CD4-positive, CD25-positive, alpha-beta regulatory T cell (primary cell): ENCODE data around the gene KCNE1. TPM values are rescaled to one million over a fixed set of nuclear protein-coding genes. Genes with fewer than 3 reads are reported as not detected.
"Not testable (repeated sequence)": the region's sequence is repeated elsewhere in the genome, so short reads cannot be mapped to it uniquely, and the experiment has no call there.

Experiments
- ATAC-seq, 2 donors: fragments of 150-1000 bp; cut with Tn5 transposase; one replicate each; pipeline ENCODE4 v1.10.0; 2021; ENCODE audit warnings: low read depth in 2 of 2, moderate number of reproducible peaks in 2 of 2, moderate library complexity in 1 of 2
- DNase-seq, 3 donors: peaks; one replicate each; pipeline versions ENCODE4 v3.0.0 to v3.0.0-alpha.2; 2012 to 2022; ENCODE audit warnings: mixed read lengths in 1 of 3
- H3K27ac ChIP-seq: one replicate; pipeline ENCODE4 v1.7.0; 2013; ENCODE audit warnings: mild to moderate bottlenecking, low read length; ENCODE audit not compliant: insufficient read depth, poor library complexity, severe bottlenecking
- H3K27me3 ChIP-seq: one replicate; pipeline ENCODE4 v1.7.0; 2013; ENCODE audit warnings: low read length; ENCODE audit not compliant: control insufficient read depth, insufficient read depth
- H3K36me3 ChIP-seq: one replicate; pipeline ENCODE4 v1.7.0; 2013; ENCODE audit warnings: mild to moderate bottlenecking, low read length, moderate library complexity; ENCODE audit not compliant: control insufficient read depth, insufficient read depth
- H3K4me1 ChIP-seq: 2 replicates; pipeline ENCODE4 v1.7.0; 2013; ENCODE audit warnings: mild to moderate bottlenecking, low read length; ENCODE audit not compliant: insufficient read depth, control insufficient read depth, poor library complexity, severe bottlenecking
- H3K4me3 ChIP-seq: one replicate; pipeline ENCODE4 v1.7.0; 2013; ENCODE audit warnings: low read depth, mild to moderate bottlenecking, low read length, moderate library complexity
- H3K9me3 ChIP-seq, 2 experiments: 1 replicate in 1 of 2; 2 replicates in 1 of 2; pipeline ENCODE4 v1.7.0; 2013; ENCODE audit warnings: low read length in 2 of 2, mild to moderate bottlenecking in 1 of 2, moderate library complexity in 1 of 2; ENCODE audit not compliant: control insufficient read depth in 2 of 2
- H3K27ac Mint-ChIP-seq, 3 donors: one replicate each; pipeline ENCODE4 v1.8.0; 2020 to 2022; ENCODE audit warnings: mild to moderate bottlenecking in 3 of 3, mixed read lengths in 3 of 3, moderate library complexity in 2 of 3
- H3K27me3 Mint-ChIP-seq: one replicate; pipeline ENCODE4 v1.8.0; 2022; ENCODE audit warnings: mild to moderate bottlenecking, mixed read lengths
- H3K36me3 Mint-ChIP-seq: one replicate; pipeline ENCODE4 v1.8.0; 2020; ENCODE audit warnings: mixed read lengths
- H3K4me1 Mint-ChIP-seq, 4 donors: one replicate each; pipeline ENCODE4 v1.8.0; 2020 to 2022; ENCODE audit warnings: mixed read lengths in 4 of 4, mild to moderate bottlenecking in 1 of 4
- H3K4me3 Mint-ChIP-seq, 4 donors: one replicate each; pipeline ENCODE4 v1.8.0; 2020 to 2022; ENCODE audit warnings: mild to moderate bottlenecking in 4 of 4, mixed read lengths in 4 of 4, moderate library complexity in 3 of 4
- H3K9me3 Mint-ChIP-seq, 7 donors: one replicate each; pipeline ENCODE4 v1.8.0; 2020 to 2022; ENCODE audit warnings: mixed read lengths in 7 of 7, mild to moderate bottlenecking in 3 of 7, moderate library complexity in 2 of 7
- polyA plus RNA-seq, 4 donors: library from polyadenylated mRNA; unstranded; fragments of 300-500 nt; fragmentation: Illumina TruSeq; gene quantifications; one replicate each; pipeline ENCODE4 v1.2.3, GENCODE V29; 2021
- total RNA-seq: library from RNA; stranded (reverse); gene quantifications from one replicate; pipeline ENCODE4 v1.2.3, GENCODE V29; 2022

The KCNE1 gene
- total and polyA plus RNA-seq, 5 donors from 2014 or later = 0.49 TPM; not detected in 4

DNA sequence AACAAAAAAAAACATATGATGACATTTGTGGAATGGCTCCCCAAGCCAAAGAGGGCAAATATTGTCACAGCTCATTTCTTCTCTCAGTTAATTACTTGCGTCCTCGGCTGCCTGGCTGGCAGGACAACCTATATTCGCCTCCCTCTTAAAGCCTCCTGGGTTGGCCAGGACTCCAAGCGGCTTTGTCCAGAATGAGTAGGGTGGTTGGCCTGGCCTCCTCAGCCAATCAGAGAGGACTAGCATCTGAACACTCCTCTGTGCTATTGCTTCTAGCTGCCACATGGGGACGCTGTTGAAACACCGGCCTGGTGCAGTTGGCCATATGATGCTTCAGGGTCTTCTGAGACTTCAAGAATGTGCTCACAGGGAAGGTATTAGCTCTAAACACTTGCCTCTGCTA lies 83.6 kb downstream of the KCNE1 start:
- not testable (repeated sequence) for H3K36me3 Mint-ChIP-seq, H3K9me3 ChIP-seq, DNase-seq, H3K27me3 Mint-ChIP-seq, H3K27me3 ChIP-seq, H3K4me1 Mint-ChIP-seq, H3K9me3 Mint-ChIP-seq, ATAC-seq, H3K27ac ChIP-seq, H3K27ac Mint-ChIP-seq, H3K36me3 ChIP-seq, H3K4me3 ChIP-seq, H3K4me3 Mint-ChIP-seq, H3K4me1 ChIP-seq

- H3K4me3 ChIP-seq, DNase-seq, ATAC-seq, H3K27ac Mint-ChIP-seq, H3K9me3 ChIP-seq, H3K4me1 Mint-ChIP-seq, H3K36me3 Mint-ChIP-seq, H3K4me3 Mint-ChIP-seq, H3K27ac ChIP-seq, H3K36me3 ChIP-seq, H3K9me3 Mint-ChIP-seq, H3K27me3 Mint-ChIP-seq, H3K27me3 ChIP-seq, H3K4me1 ChIP-seq: not testable (repeated sequence)
These were observed 84.7 kb downstream of the KCNE1 start for GRCh38 chr21:34427339-34427738.

- H3K36me3 ChIP-seq, H3K9me3 ChIP-seq, ATAC-seq, DNase-seq, H3K27me3 Mint-ChIP-seq, H3K27ac Mint-ChIP-seq, H3K36me3 Mint-ChIP-seq, H3K4me1 ChIP-seq, H3K27ac ChIP-seq, H3K27me3 ChIP-seq, H3K4me3 ChIP-seq, H3K9me3 Mint-ChIP-seq, H3K4me1 Mint-ChIP-seq, H3K4me3 Mint-ChIP-seq: not testable (repeated sequence)
These were observed 88.2 kb downstream of the KCNE1 start, which contains the start of gene SMIM34 for GRCh38 chr21:34423805-34424204. SMIM34 (minus strand) TSS chr21:34423951; CDS start chr21:34423839, 112 bp downstream.

GRCh38 chr21:34417448-34418077 lies 94.4 kb downstream of the KCNE1 start:
- H3K4me1 ChIP-seq, H3K9me3 Mint-ChIP-seq, H3K27ac ChIP-seq, H3K4me1 Mint-ChIP-seq, H3K36me3 ChIP-seq, ATAC-seq, DNase-seq, H3K27me3 Mint-ChIP-seq, H3K36me3 Mint-ChIP-seq, H3K4me3 Mint-ChIP-seq, H3K27ac Mint-ChIP-seq, H3K27me3 ChIP-seq, H3K9me3 ChIP-seq, H3K4me3 ChIP-seq: not testable (repeated sequence)

- not testable (repeated sequence) for H3K36me3 ChIP-seq, ATAC-seq, H3K36me3 Mint-ChIP-seq, H3K9me3 ChIP-seq, H3K4me1 ChIP-seq, H3K27ac Mint-ChIP-seq, H3K4me3 Mint-ChIP-seq, DNase-seq, H3K9me3 Mint-ChIP-seq, H3K27me3 ChIP-seq, H3K27me3 Mint-ChIP-seq, H3K27ac ChIP-seq, H3K4me3 ChIP-seq, H3K4me1 Mint-ChIP-seq
These were observed 104.7 kb downstream of the KCNE1 start for GRCh38 chr21:34407294-34407693.

DNA sequence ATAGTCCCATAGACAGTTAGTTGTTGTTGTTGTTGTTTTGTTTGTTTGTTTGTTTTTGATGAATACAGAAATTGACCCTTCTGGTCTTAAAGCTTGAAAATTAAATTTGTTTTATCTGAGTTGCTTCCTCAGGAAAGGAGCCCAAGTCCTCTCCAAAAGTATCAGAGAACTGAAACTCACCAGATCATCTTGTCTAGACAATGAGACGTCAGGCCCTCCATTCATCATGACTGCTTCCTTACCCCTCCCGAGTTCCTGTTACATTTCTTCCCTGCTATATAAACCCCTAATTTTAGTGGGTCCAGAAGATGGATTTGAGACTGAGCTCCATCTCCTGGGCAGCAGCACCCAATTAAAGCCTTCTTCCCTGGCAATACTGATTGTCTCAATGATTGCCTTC lies 105.3 kb downstream of the KCNE1 start:
- H3K36me3 ChIP-seq, ATAC-seq, H3K27me3 ChIP-seq, H3K4me3 ChIP-seq, H3K4me3 Mint-ChIP-seq, DNase-seq, H3K27ac ChIP-seq, H3K36me3 Mint-ChIP-seq, H3K27me3 Mint-ChIP-seq, H3K27ac Mint-ChIP-seq, H3K4me1 Mint-ChIP-seq, H3K9me3 ChIP-seq, H3K4me1 ChIP-seq, H3K9me3 Mint-ChIP-seq: not testable (repeated sequence)

DNA sequence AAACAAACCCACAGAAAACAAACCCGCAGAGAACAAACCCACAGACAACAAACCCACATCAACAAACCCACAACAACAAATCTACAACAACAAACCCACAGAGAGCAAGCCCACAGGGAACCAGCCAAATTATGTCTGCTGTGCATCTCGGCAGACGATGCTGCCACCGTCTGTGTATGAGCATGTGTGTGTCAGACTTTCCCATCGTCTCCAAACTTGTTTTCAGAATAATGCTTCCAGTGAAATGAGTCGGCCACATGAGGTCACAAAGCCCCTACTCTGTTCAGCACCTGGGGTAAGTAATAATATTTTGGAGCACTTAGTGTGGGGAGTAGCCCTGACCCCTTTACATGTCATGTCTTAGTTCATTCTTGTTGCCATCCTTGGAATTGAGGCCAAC lies 105.9 kb downstream of the KCNE1 start:
- ATAC-seq = not testable (repeated sequence)

DNA sequence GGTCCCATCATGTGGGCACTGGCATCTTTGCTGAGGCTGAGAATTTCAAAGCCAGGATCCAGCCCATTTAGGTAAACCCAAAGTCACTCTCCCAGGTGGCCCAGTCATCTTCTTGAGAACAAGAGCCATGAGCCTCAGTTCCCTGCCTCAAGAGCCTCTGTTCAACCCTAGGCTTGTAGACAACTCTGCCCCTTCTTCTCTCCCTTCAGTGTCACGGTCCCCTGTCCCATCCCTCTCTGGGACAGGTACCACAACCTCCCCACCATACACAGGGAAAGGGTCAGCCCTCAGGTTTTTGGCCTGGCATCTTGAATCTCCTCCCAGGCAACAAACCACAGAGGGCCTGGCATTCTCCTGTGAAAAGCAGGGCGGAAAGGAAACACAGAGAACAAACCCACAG lies 106.3 kb downstream of the KCNE1 start:
- not testable (repeated sequence) for DNase-seq, ATAC-seq, H3K27me3 Mint-ChIP-seq, H3K4me1 ChIP-seq, H3K27ac ChIP-seq, H3K36me3 Mint-ChIP-seq, H3K9me3 ChIP-seq, H3K36me3 ChIP-seq, H3K27ac Mint-ChIP-seq, H3K4me1 Mint-ChIP-seq, H3K27me3 ChIP-seq, H3K4me3 Mint-ChIP-seq, H3K4me3 ChIP-seq, H3K9me3 Mint-ChIP-seq

More for the DNA sequence above, 105.9 kb downstream of the KCNE1 start:
- H3K27ac Mint-ChIP-seq, H3K9me3 Mint-ChIP-seq, DNase-seq, H3K27me3 Mint-ChIP-seq, H3K27me3 ChIP-seq, H3K4me1 ChIP-seq, H3K36me3 ChIP-seq, H3K27ac ChIP-seq, H3K4me1 Mint-ChIP-seq, H3K9me3 ChIP-seq, H3K4me3 ChIP-seq, H3K4me3 Mint-ChIP-seq, H3K36me3 Mint-ChIP-seq: not testable (repeated sequence)
